ENCODE measurements around the gene NECAB2.
A peak's percentile ranks its signal among the peaks of the same experiment; 100 is the strongest.

Gene NECAB2

DNA sequence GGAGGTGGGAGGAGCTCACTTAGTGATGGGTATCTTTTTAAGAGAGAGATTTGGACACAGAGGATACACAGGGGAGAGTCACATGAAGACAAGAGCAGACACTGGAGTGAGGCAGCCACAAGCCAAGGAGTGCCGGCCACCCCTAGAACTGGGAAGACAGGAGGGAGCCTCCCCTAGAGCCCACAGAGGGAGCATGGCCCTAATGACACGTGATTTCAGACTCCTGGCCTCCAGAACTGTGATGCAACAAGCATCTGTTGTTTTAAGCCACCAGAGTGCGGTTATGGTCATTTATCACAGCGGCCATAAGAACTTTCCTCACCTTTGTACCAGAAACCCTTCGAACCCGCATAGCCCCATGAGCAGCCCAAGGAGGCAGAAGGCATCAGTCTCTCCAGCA is 41.2 kb downstream of the NECAB2 start:
- H3K9ac ChIP-seq (ENCODE audit: low read length), result no peak overlapping the region
- H3K27ac ChIP-seq (ENCODE audit: low read length), result no peak overlapping the region
- no peaks in the 10 kb centered on the region for H3K79me2 ChIP-seq (ENCODE audit: low read length)
- H2AFZ ChIP-seq (ENCODE audit: low read length), result no peak overlapping the region
- no peaks in the 10 kb centered on the region for H4K20me1 ChIP-seq (ENCODE audit: insufficient read depth, low read length)
- no peaks in the 10 kb centered on the region for H3K4me1 ChIP-seq (ENCODE audit: low read length)
- H3K4me2 ChIP-seq (ENCODE audit: low read depth, low read length), result no peak overlapping the region
- H3K9me2 ChIP-seq (replicated peaks; ENCODE audit: insufficient read depth, low read length), result no peaks in the 10 kb centered on the region
- DNase-seq, result no peak
- H3K4me3 ChIP-seq (ENCODE audit: low read length), result no peak overlapping the region
- no peaks in the 10 kb centered on the region for H3K36me3 ChIP-seq (replicated peaks; ENCODE audit: insufficient read depth, low read length)
- no peaks in the 10 kb centered on the region for H3F3A ChIP-seq (ENCODE audit: insufficient read depth, low read length)
- TF ChIP-seq EZH2 (optimal IDR thresholded peaks at IDR 0.05; ENCODE audit: low read depth, low read length) (no peak), EZH2phosphoT487 (IDR thresholded peaks at IDR 0.05; ENCODE audit: low read length) (no peak)
- TF ChIP-seq, protein P1, sequence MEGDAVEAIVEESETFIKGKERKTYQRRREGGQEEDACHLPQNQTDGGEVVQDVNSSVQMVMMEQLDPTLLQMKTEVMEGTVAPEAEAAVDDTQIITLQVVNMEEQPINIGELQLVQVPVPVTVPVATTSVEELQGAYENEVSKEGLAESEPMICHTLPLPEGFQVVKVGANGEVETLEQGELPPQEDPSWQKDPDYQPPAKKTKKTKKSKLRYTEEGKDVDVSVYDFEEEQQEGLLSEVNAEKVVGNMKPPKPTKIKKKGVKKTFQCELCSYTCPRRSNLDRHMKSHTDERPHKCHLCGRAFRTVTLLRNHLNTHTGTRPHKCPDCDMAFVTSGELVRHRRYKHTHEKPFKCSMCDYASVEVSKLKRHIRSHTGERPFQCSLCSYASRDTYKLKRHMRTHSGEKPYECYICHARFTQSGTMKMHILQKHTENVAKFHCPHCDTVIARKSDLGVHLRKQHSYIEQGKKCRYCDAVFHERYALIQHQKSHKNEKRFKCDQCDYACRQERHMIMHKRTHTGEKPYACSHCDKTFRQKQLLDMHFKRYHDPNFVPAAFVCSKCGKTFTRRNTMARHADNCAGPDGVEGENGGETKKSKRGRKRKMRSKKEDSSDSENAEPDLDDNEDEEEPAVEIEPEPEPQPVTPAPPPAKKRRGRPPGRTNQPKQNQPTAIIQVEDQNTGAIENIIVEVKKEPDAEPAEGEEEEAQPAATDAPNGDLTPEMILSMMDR (IDR thresholded peaks at IDR 0.05; ENCODE audit: low read length), result no peak
- peaks cover 31% of the 10 kb centered on the region for H3K27me3 ChIP-seq (replicated peaks; ENCODE audit: insufficient read depth, low read length)
- no peaks in the 10 kb centered on the region for H3K9me3 ChIP-seq (replicated peaks; ENCODE audit: insufficient read depth, low read length)

- no peaks in the 10 kb centered on the region for H3F3A ChIP-seq (ENCODE audit: insufficient read depth, low read length)
- no peak overlapping the region for H3K4me2 ChIP-seq (ENCODE audit: low read depth, low read length)
- DNase-seq, result peak; percentile 88
- H4K20me1 ChIP-seq (ENCODE audit: insufficient read depth, low read length), result no peaks in the 10 kb centered on the region
- no peaks in the 10 kb centered on the region for H3K36me3 ChIP-seq (replicated peaks; ENCODE audit: insufficient read depth, low read length)
- peaks cover 24% of the 10 kb centered on the region for H3K27me3 ChIP-seq (replicated peaks; ENCODE audit: insufficient read depth, low read length)
- no peak overlapping the region for H3K4me3 ChIP-seq (ENCODE audit: low read length)
- no peaks in the 10 kb centered on the region for H3K4me1 ChIP-seq (ENCODE audit: low read length)
- H3K9me3 ChIP-seq (replicated peaks; ENCODE audit: insufficient read depth, low read length), result no peaks in the 10 kb centered on the region
- H3K27ac ChIP-seq (ENCODE audit: low read length), result no peak overlapping the region
- no peaks in the 10 kb centered on the region for H3K79me2 ChIP-seq (ENCODE audit: low read length)
- no peak overlapping the region for H2AFZ ChIP-seq (ENCODE audit: low read length)
- TF ChIP-seq EZH2phosphoT487 (IDR thresholded peaks at IDR 0.05; ENCODE audit: low read length) (no peak), EZH2 (optimal IDR thresholded peaks at IDR 0.05; ENCODE audit: low read depth, low read length) (no peak)
- TF ChIP-seq, protein P1 (IDR thresholded peaks at IDR 0.05; ENCODE audit: low read length), result no peak
- no peak overlapping the region for H3K9ac ChIP-seq (ENCODE audit: low read length)
- no peaks in the 10 kb centered on the region for H3K9me2 ChIP-seq (replicated peaks; ENCODE audit: insufficient read depth, low read length)
Measured at GRCh38 chr16:84013787-84014569, 45.9 kb downstream of the NECAB2 start.

DNA sequence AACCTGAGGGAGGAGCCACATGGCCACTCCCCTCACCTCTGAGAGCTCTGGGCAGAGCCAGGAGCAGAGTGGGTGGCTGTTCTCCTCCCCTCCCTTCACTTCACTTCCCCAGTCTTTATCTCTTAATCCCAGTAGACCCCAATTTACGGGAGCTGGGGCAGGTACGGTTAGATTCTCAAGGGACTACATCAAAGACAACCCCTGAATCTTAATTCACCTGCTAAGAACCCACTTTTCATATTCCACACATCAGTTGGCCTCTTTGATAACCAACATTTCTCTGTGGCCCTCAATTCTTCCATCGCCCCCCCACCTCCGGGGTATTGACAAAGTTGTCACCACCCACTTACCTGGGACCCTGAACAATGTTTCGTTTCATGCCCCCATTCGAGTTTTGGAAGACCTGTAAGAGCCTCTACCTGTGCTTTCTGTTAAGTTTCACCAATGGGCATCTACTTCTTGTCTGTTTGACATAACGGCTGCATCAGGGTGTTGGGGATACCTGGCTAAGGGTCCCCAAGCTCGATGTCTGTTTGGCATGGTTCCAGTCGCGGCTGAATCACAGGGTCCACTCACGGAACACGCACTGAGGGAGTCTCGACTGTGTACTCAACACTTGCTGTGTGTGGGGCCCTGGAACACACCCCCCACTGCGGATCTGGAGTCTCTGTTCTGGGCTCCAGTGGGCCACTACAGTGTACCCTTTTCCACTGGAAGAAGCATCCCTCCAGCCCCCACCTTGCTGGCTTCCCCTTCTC is 46.7 kb downstream of the NECAB2 start:
- H3K79me2 ChIP-seq (ENCODE audit: low read length), result no peaks in the 10 kb centered on the region

More for the DNA sequence above, 46.7 kb downstream of the NECAB2 start:
- Histone ChIP-seq H3F3A (ENCODE audit: insufficient read depth, low read length) (no peaks in the 10 kb centered on the region), H2AFZ (ENCODE audit: low read length) (no peak overlapping the region), H3K27ac (ENCODE audit: low read length) (no peak overlapping the region), H4K20me1 (ENCODE audit: insufficient read depth, low read length) (no peaks in the 10 kb centered on the region), H3K4me1 (ENCODE audit: low read length) (no peaks in the 10 kb centered on the region), H3K9me3 (replicated peaks; ENCODE audit: insufficient read depth, low read length) (no peaks in the 10 kb centered on the region), H3K4me2 (ENCODE audit: low read depth, low read length) (no peak overlapping the region), H3K9ac (ENCODE audit: low read length) (no peak overlapping the region), H3K27me3 (replicated peaks; ENCODE audit: insufficient read depth, low read length) (peaks cover 25% of the 10 kb centered on the region), H3K36me3 (replicated peaks; ENCODE audit: insufficient read depth, low read length) (no peaks in the 10 kb centered on the region), H3K4me3 (ENCODE audit: low read length) (no peak overlapping the region), H3K9me2 (replicated peaks; ENCODE audit: insufficient read depth, low read length) (no peaks in the 10 kb centered on the region)
- TF ChIP-seq, protein P1 (IDR thresholded peaks at IDR 0.05; ENCODE audit: low read length), result no peak
- no peak for TF ChIP-seq EZH2 (optimal IDR thresholded peaks at IDR 0.05; ENCODE audit: low read depth, low read length)
- TF ChIP-seq EZH2phosphoT487 (IDR thresholded peaks at IDR 0.05; ENCODE audit: low read length), result no peak
- DNase-seq, result no peak
